ENCODE data around the gene PLA2G10.
"Not testable (repeated sequence)": the region's sequence is repeated elsewhere in the genome, so short reads cannot be mapped to it uniquely, and the experiment has no call there.

GRCh38 chr16:14701859-14702258 lies 7.8 kb upstream of the PLA2G10 start:
- TF ChIP-seq SMC3 (IDR thresholded peaks at IDR 0.05; ENCODE audit: low read depth, low read length); SIN3A (IDR thresholded peaks at IDR 0.05; ENCODE audit: borderline replicate concordance, low read depth, low read length); CHD2 (IDR thresholded peaks at IDR 0.05; ENCODE audit: low read length, partially characterized antibody); REST (IDR thresholded peaks at IDR 0.05; ENCODE audit: low read depth, low read length); RCOR1 (IDR thresholded peaks at IDR 0.05; ENCODE audit: low read length); EP300 (IDR thresholded peaks at IDR 0.05; ENCODE audit: borderline replicate concordance in 1 of 2, low read depth in 1 of 2, low read length in 1 of 2); NRF1 (IDR thresholded peaks at IDR 0.05; ENCODE audit: low read depth, low read length): not testable (repeated sequence)
- TF ChIP-seq, protein P1, sequence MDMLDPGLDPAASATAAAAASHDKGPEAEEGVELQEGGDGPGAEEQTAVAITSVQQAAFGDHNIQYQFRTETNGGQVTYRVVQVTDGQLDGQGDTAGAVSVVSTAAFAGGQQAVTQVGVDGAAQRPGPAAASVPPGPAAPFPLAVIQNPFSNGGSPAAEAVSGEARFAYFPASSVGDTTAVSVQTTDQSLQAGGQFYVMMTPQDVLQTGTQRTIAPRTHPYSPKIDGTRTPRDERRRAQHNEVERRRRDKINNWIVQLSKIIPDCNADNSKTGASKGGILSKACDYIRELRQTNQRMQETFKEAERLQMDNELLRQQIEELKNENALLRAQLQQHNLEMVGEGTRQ (IDR thresholded peaks at IDR 0.05; ENCODE audit: borderline replicate concordance, low read depth, low read length) = not testable (repeated sequence)
- TF ChIP-seq, protein P2, sequence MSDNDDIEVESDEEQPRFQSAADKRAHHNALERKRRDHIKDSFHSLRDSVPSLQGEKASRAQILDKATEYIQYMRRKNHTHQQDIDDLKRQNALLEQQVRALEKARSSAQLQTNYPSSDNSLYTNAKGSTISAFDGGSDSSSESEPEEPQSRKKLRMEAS (IDR thresholded peaks at IDR 0.05; ENCODE audit: low read depth) = not testable (repeated sequence)
- TF ChIP-seq, protein P3, sequence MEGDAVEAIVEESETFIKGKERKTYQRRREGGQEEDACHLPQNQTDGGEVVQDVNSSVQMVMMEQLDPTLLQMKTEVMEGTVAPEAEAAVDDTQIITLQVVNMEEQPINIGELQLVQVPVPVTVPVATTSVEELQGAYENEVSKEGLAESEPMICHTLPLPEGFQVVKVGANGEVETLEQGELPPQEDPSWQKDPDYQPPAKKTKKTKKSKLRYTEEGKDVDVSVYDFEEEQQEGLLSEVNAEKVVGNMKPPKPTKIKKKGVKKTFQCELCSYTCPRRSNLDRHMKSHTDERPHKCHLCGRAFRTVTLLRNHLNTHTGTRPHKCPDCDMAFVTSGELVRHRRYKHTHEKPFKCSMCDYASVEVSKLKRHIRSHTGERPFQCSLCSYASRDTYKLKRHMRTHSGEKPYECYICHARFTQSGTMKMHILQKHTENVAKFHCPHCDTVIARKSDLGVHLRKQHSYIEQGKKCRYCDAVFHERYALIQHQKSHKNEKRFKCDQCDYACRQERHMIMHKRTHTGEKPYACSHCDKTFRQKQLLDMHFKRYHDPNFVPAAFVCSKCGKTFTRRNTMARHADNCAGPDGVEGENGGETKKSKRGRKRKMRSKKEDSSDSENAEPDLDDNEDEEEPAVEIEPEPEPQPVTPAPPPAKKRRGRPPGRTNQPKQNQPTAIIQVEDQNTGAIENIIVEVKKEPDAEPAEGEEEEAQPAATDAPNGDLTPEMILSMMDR (IDR thresholded peaks at IDR 0.05) = not testable (repeated sequence)
